Umbilical cord (tissue), 2 donors: Measurements from ENCODE around the gene PJVK. TPM values are rescaled to one million over a fixed set of nuclear protein-coding genes. Genes with fewer than 3 reads are reported as not detected.

Experiments
- DNase-seq: peaks from one replicate; pipeline ENCODE4 v3.0.0-alpha.2; 2015; ENCODE audit warnings: low spot score
- total RNA-seq: library from RNA; depleted of rRNA; stranded (reverse); fragments of >200 nt; gene quantifications from one replicate; pipeline ENCODE4 v1.2.3, GENCODE V29; 2014; ENCODE audit warnings: low replicate concordance; ENCODE audit not compliant: insufficient read depth

The PJVK gene
- total RNA-seq, 1 donor from 2014 or later, result 18.1 TPM

- peak; percentile 97 for DNase-seq
Measured at GRCh38 chr2:178480227-178481181, 29.3 kb downstream of the PJVK start, which contains the start of gene PLEKHA3. PLEKHA3 (plus strand) TSS chr2:178480457; CDS start chr2:178480870, 413 bp downstream.

GRCh38 chr2:178482437-178482836, 31.3 kb downstream of the PJVK start:
- DNase-seq, result no peak

GRCh38 chr2:178484245-178485041, 33.3 kb downstream of the PJVK start:
- no peak for DNase-seq

GRCh38 chr2:178485356-178485755, 34.2 kb downstream of the PJVK start:
- DNase-seq, result no peak

- no peak for DNase-seq
Measured at GRCh38 chr2:178491612-178492011, 40.4 kb downstream of the PJVK start.

- DNase-seq, result no peak
Measured at GRCh38 chr2:178496049-178496448, 44.9 kb downstream of the PJVK start.

GRCh38 chr2:178498137-178498536, 47.0 kb downstream of the PJVK start:
- no peak for DNase-seq

GRCh38 chr2:178499640-178500039, 48.5 kb downstream of the PJVK start:
- no peak for DNase-seq

- no peak for DNase-seq
Measured at GRCh38 chr2:178502751-178503150, 51.6 kb downstream of the PJVK start.

GRCh38 chr2:178506101-178506500, 54.9 kb downstream of the PJVK start:
- no peak for DNase-seq

- DNase-seq, result no peak
Measured at GRCh38 chr2:178506524-178506923, 55.3 kb downstream of the PJVK start.

GRCh38 chr2:178506949-178507348, 55.8 kb downstream of the PJVK start:
- DNase-seq, result no peak

- DNase-seq, result no peak
Measured at GRCh38 chr2:178508646-178509045, 57.5 kb downstream of the PJVK start.

- no peak for DNase-seq
Measured at GRCh38 chr2:178510384-178510783, 59.2 kb downstream of the PJVK start.

Other genes with a start within 250 kb of the PJVK start
- gene PRKRA, start 203 bp upstream of the PJVK start, total RNA-seq, result 134 TPM
- gene FKBP7, start 27.2 kb downstream of the PJVK start, total RNA-seq, result 109 TPM
- 19.0 TPM for gene PLEKHA3, start 29.1 kb downstream of the PJVK start, total RNA-seq